GM19438 (cell line): ENCODE results near the gene MYLK.
"Not testable (repeated sequence)": the region's sequence is repeated elsewhere in the genome, so short reads cannot be mapped to it uniquely, and the experiment has no call there.

Experiments
- ATAC-seq: cut with Tn5 transposase; IDR thresholded peaks from one replicate; pipeline ENCODE4 v1.9.1; 2021; ENCODE audit warnings: low read depth; ENCODE audit not compliant: unreplicated experiment

Gene MYLK

GRCh38 chr3:123711356-123711755 is 172.8 kb downstream of the MYLK start:
- no peak for ATAC-seq

GRCh38 chr3:123708531-123708930 is 175.6 kb downstream of the MYLK start:
- ATAC-seq, result no peak

GRCh38 chr3:123707641-123708040 is 176.5 kb downstream of the MYLK start:
- ATAC-seq, result not testable (repeated sequence)

GRCh38 chr3:123706871-123707270 is 177.3 kb downstream of the MYLK start:
- no peak for ATAC-seq

DNA sequence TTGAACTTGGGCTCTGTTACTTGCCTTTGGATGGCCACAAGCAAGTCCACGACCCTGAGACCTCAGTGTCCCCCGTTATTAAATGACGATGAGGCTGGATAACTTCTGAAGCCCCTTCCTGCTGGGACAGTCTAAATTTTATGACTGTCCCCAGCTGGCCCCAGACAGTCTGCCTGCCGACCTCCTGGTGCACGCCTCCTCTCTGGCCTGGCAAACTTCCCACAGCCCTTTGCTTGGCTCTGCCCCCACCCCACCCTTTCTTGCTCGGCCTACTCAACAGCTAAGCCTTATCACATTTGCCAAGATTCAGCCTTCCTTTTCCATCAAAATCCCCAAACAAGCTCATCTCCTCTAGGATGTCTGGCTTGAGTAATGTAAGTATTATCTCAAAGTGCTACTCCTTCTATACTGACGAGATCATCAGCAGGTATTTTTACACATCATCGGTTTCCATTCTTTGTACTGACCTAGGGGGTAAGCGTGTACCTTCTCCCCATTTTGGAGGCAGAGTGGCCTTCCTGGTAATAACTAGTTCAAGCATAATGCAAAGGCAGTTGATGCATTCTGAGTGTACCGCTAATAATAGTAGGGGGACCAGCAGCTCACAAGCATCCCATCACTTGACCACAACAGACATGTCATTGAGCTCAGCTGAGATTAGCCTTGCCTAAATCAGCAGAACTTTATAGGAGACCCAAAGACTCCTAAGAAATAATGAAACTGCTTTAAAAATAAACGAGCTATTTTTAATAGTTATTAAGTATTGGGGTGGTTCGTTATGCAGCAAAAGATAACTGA is 178.4 kb downstream of the MYLK start:
- ATAC-seq, result no peak

DNA sequence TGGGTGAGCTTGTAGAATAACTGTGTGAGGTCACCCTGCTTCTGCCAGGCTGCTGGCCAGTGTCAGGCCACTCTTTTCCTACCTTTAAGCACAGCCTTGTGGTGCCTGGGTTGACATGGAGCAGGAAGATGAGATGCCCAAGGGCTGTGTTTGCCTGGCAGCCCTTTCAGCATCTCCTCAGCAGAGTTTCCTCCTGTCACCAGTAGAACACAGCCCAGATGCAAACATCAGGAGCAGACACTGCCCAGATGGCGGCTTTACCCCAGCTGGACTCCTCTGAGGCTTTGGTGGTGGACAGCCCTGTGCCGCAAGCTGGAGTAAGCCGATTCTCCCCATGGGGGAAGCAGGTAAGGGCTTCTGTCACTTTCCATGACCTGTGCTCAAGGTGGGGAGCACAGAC is 180.5 kb downstream of the MYLK start:
- ATAC-seq, result not testable (repeated sequence)

- ATAC-seq, result no peak
Observed at GRCh38 chr3:123702720-123703119, 181.4 kb downstream of the MYLK start.

DNA sequence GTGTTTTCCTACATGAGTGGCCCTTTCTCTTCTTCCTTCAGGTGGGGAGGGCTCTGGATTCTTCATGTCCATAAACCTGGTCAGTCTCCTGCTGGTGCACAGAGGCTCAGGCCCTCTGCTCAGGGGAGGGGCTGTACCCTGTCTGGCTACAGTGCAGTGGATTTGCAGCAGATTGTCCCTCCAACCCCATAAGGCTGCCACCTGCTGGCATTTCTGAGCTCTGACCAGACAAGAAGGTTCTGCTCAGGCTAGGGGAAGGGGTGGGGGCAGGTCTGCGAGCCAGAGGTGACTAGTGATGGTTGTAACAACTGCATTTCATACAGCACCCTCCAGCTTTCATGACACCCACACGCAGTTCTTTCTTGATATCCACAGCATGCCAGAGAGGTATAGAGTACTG is 182.1 kb downstream of the MYLK start:
- not testable (repeated sequence) for ATAC-seq

DNA sequence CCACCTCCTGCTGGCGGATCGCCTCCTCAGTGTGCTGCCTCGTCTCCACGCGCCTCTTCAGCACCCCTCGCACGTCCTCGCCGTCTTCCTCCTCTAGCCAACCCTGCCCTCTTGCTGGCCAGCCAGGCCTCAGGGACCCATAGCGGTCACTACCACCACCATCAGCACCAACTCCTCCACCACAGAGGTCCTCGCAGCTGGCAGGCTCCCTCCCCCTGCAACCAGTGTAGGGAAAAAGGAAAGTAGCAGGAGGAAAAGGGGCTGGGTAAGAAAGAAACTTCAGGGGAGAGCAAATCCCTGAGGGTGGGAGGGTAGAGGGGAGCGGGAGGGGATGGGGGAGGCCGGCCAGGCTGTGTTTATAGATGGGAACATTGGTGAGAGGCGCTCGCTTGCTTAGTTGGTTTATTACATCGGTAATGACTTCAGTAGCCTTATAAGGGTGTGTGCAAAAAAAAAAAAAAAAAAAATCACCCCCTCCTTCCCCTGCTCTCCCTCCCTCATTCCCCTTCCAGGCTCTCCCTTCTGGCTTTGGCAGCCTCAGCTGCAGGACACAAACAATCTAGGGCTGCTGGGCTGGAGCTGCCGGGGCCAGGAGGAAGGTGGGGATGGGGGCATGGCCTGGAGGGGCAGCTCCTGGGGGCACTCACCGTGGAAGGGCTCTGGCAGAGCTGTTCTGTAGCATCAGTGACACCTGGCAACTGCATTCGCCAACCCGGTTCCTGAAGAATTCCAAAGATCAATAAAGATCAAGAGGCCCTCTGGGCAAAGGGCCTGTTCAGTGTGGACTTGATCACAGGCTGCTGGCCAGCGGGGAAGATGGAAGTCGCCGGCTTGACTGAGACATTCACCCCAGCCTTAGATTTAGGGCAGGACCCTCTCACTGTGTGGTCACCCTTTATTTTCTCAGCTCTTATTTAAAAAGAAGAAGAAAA is 183.1 kb downstream of the MYLK start:
- ATAC-seq, result no peak

- ATAC-seq, result no peak
Observed at GRCh38 chr3:123698813-123699212, 185.3 kb downstream of the MYLK start.

- ATAC-seq, result no peak
Observed at GRCh38 chr3:123696808-123697207, 187.3 kb downstream of the MYLK start.

DNA sequence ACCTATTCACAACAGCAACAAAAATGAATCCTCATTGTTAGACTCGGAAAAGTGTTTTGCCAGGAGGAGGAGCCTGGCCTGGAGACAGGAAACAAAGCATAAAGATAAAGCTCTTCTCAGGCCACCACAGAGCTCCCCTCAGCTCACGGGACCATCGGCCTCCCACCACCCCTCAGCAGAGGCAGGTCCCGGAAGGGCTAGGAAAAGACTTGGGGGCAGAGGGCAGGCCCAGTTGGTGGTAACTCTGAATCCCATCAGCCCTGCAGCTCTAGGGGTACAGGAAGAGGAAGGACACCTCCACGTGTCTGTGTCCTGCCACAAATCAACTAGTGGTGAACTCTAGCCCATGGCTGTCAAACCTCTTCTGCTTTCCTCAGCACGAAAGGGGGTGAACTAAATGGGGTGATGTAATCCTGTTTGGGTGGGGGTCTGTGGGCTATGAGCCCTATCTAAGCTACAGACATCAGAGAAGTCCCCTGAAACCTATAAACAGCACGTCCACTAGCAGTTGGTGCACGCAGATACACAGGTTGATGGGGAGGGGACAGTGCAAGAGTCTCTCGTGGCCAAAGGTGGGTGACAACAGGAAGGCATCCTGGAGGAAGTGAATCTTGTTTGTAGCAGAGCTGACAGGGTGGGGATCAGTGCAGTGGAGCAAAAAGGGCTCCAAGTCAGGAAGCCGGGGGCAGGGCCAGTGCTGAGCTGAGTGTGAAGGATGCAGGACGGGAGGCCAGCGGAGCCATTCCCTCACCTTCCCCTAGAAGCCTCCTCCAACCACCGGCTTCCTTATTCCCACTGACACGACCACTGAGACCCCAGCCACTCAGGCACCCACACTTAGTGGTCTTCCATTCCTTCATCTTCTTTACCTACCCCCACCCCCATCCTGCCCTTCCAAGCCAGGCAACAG is 188.1 kb downstream of the MYLK start:
- ATAC-seq, result no peak

DNA sequence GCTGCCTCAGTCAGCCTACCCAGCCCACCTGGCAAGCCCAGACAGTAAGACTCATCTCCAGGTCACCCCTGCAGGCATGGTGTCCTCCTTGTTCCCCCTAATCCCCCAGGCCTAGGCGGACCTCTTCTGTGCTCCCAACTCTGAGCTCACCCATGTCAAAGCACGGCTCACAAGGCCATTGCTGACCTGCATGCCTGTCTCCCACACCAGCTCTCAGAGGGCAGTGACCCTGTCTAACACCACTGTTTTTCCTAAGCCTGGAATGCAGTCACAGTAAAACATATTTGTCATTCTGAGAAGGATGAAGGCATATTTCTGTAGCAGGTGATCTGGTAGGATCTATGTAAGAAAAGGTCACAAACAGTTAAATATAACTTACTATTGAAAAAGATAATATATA is 189.0 kb downstream of the MYLK start:
- ATAC-seq, result no peak

GRCh38 chr3:123694366-123695087 is 189.6 kb downstream of the MYLK start:
- ATAC-seq, result no peak

GRCh38 chr3:123693584-123694190 is 190.4 kb downstream of the MYLK start:
- ATAC-seq, result no peak

DNA sequence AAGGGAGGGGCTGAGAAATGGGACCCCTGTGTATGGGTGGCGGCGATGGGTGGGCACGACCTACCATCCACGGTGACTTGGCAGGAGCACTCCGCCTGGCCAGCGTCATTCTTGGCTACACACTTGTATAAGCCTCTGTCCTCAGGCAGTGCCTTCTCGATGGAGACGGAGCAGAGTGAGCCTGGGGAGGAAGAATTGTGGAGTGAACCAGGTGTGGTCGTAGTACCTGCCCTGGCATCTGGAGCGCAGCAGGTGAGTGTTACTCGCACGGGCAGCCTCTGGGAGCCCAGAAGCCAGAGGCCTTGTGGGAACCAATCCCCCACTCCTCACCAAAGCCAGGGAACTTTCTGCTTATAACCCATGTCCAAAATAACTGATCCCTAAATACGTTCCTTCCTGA is 191.5 kb downstream of the MYLK start:
- ATAC-seq, result no peak

DNA sequence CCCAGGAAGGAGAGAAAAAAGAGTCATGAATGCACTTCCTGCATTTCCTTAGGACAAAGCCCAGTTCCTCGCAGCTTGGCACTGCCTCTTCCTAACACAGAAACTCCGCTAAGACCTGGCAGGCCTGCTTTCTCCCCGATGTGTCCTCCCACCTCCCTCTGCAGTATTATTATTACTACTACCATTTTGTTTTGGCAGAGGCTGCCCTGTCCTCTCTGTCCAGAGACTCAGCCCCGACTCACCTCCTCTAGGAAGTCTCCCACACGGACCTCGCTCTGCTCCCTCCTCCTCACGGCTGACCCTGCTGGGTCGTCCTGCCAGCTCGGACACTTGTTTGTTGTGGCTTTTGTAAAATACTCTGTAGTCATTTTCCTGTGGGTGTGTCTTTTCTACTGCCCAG is 192.1 kb downstream of the MYLK start:
- no peak for ATAC-seq

- ATAC-seq, result no peak
Observed at GRCh38 chr3:123689831-123690230, 194.3 kb downstream of the MYLK start.

- no peak for ATAC-seq
Observed at GRCh38 chr3:123688241-123688747, 195.8 kb downstream of the MYLK start.
